ENCODE results near the gene EAPP.

- TF ChIP-seq, protein P1, sequence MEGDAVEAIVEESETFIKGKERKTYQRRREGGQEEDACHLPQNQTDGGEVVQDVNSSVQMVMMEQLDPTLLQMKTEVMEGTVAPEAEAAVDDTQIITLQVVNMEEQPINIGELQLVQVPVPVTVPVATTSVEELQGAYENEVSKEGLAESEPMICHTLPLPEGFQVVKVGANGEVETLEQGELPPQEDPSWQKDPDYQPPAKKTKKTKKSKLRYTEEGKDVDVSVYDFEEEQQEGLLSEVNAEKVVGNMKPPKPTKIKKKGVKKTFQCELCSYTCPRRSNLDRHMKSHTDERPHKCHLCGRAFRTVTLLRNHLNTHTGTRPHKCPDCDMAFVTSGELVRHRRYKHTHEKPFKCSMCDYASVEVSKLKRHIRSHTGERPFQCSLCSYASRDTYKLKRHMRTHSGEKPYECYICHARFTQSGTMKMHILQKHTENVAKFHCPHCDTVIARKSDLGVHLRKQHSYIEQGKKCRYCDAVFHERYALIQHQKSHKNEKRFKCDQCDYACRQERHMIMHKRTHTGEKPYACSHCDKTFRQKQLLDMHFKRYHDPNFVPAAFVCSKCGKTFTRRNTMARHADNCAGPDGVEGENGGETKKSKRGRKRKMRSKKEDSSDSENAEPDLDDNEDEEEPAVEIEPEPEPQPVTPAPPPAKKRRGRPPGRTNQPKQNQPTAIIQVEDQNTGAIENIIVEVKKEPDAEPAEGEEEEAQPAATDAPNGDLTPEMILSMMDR (IDR thresholded peaks at IDR 0.05), result no peak
- TF ChIP-seq POLR2A (IDR thresholded peaks at IDR 0.05), result no peak
- no peak for TF ChIP-seq EP300 (IDR thresholded peaks at IDR 0.05)
Observed at GRCh38 chr14:34569750-34570149, 30.2 kb upstream of the EAPP start.
